Mesodermal cell (in vitro differentiated cells): ENCODE results near the gene FREM1.

Experiments used
- H3K27ac ChIP-seq: 2 replicates; pipeline ENCODE4 v1.7.0; 2013; ENCODE audit warnings: mild to moderate bottlenecking, low read depth, low read length, moderate library complexity; ENCODE audit not compliant: severe bottlenecking
- H3K36me3 ChIP-seq: 2 replicates; pipeline ENCODE4 v1.7.1; 2013; ENCODE audit warnings: mild to moderate bottlenecking, low read length, moderate library complexity; ENCODE audit not compliant: control insufficient read depth, insufficient read depth
- H3K4me1 ChIP-seq: one replicate; pipeline ENCODE4 v1.7.1; 2013; ENCODE audit warnings: mild to moderate bottlenecking, low read length; ENCODE audit not compliant: insufficient read depth, control insufficient read depth, poor library complexity, severe bottlenecking
- H3K4me3 ChIP-seq: 2 replicates; pipeline ENCODE4 v1.7.0; 2013; ENCODE audit warnings: low read length, control low read depth, mild to moderate bottlenecking; ENCODE audit not compliant: insufficient read depth, poor library complexity, severe bottlenecking; ENCODE audit errors: extremely low read depth
- H3K9me3 ChIP-seq: 2 replicates; pipeline ENCODE4 v1.7.1; 2013; ENCODE audit warnings: mild to moderate bottlenecking, low read length, moderate library complexity; ENCODE audit not compliant: control insufficient read depth
- WGBS, 2 experiments: methylation state at CpG; one replicate each; pipeline ENCODE4 v1.1.5; 2013; ENCODE audit warnings: missing lambda C conversion rate in 2 of 2; ENCODE audit not compliant: insufficient coverage in 2 of 2; 5-methylcytosine and 5-hydroxymethylcytosine counted together

The FREM1 gene

GRCh38 chr9:14790628-14791027 is 119.6 kb downstream of the FREM1 start:
- H3K27ac ChIP-seq = no peak overlapping the region
- no peak overlapping the region for H3K4me3 ChIP-seq
- H3K4me1 ChIP-seq = no peaks in the 10 kb centered on the region
- H3K9me3 ChIP-seq = no peaks in the 10 kb centered on the region
- H3K36me3 ChIP-seq = no peaks in the 10 kb centered on the region
- 77 to 80% methylated on average over 4 of the region's 4 CpGs for WGBS, 2 experiments

- no peaks in the 10 kb centered on the region for H3K4me1 ChIP-seq
- no peaks in the 10 kb centered on the region for H3K36me3 ChIP-seq
- no peak overlapping the region for H3K27ac ChIP-seq
- no peaks in the 10 kb centered on the region for H3K9me3 ChIP-seq
- WGBS, 2 experiments = 94 to 100% methylated on average over 2 to 5 of the region's 5 CpGs
- no peak overlapping the region for H3K4me3 ChIP-seq
Observed at GRCh38 chr9:14788846-14789245, 121.4 kb downstream of the FREM1 start.

- Histone ChIP-seq H3K4me3 (no peak overlapping the region), H3K27ac (no peak overlapping the region), H3K36me3 (no peaks in the 10 kb centered on the region), H3K9me3 (no peaks in the 10 kb centered on the region), H3K4me1 (no peaks in the 10 kb centered on the region)
- WGBS, 2 experiments = 90% methylated on average over 3 of the region's 4 CpGs
Observed at GRCh38 chr9:14783358-14783757, 126.9 kb downstream of the FREM1 start.

- H3K36me3 ChIP-seq = no peaks in the 10 kb centered on the region
Observed at GRCh38 chr9:14782286-14783051, 127.8 kb downstream of the FREM1 start.

GRCh38 chr9:14780693-14781092 is 129.5 kb downstream of the FREM1 start:
- H3K36me3 ChIP-seq = no peaks in the 10 kb centered on the region

More at GRCh38 chr9:14782286-14783051, 127.8 kb downstream of the FREM1 start:
- WGBS, 2 experiments = 83 to 87% methylated on average over 3 to 5 of the region's 8 CpGs
- H3K9me3 ChIP-seq = no peaks in the 10 kb centered on the region
- H3K4me3 ChIP-seq = no peak overlapping the region
- H3K27ac ChIP-seq = no peak overlapping the region
- H3K4me1 ChIP-seq = no peaks in the 10 kb centered on the region

GRCh38 chr9:14780251-14780650 is 130.0 kb downstream of the FREM1 start:
- Histone ChIP-seq H3K36me3 (no peaks in the 10 kb centered on the region), H3K4me1 (no peaks in the 10 kb centered on the region), H3K27ac (no peak overlapping the region), H3K4me3 (no peak overlapping the region), H3K9me3 (no peaks in the 10 kb centered on the region)
- WGBS, 2 experiments = 92 to 94% methylated on average over 2 to 5 of the region's 5 CpGs

More at GRCh38 chr9:14780693-14781092, 129.5 kb downstream of the FREM1 start:
- 80% methylated on average over 1 of the region's 4 CpGs; no CpG with 5 or more reads in 1 of the 2 experiments for WGBS, 2 experiments
- no peak overlapping the region for H3K27ac ChIP-seq
- no peaks in the 10 kb centered on the region for H3K9me3 ChIP-seq
- H3K4me3 ChIP-seq = no peak overlapping the region
- no peaks in the 10 kb centered on the region for H3K4me1 ChIP-seq

- WGBS, 2 experiments = 91 to 92% methylated on average over 7 to 10 of the region's 11 CpGs
- Histone ChIP-seq H3K4me3 (no peak overlapping the region), H3K36me3 (no peaks in the 10 kb centered on the region), H3K27ac (no peak overlapping the region), H3K9me3 (no peaks in the 10 kb centered on the region), H3K4me1 (no peaks in the 10 kb centered on the region)
Observed at GRCh38 chr9:14779566-14780022, 130.6 kb downstream of the FREM1 start.

GRCh38 chr9:14778565-14778964 is 131.7 kb downstream of the FREM1 start:
- Histone ChIP-seq H3K4me1 (no peaks in the 10 kb centered on the region), H3K36me3 (no peaks in the 10 kb centered on the region), H3K4me3 (no peak overlapping the region), H3K27ac (no peak overlapping the region), H3K9me3 (no peaks in the 10 kb centered on the region)
- WGBS, 2 experiments = 100% methylated on average over 3 of the region's 6 CpGs; no CpG with 5 or more reads in 1 of the 2 experiments

GRCh38 chr9:14775917-14776316 is 134.3 kb downstream of the FREM1 start:
- Histone ChIP-seq H3K4me3 (no peak overlapping the region), H3K9me3 (no peaks in the 10 kb centered on the region), H3K36me3 (no peaks in the 10 kb centered on the region), H3K4me1 (no peaks in the 10 kb centered on the region), H3K27ac (no peak overlapping the region)
- WGBS, 2 experiments = 96% methylated on average over 6 of the region's 7 CpGs; no CpG with 5 or more reads in 1 of the 2 experiments

GRCh38 chr9:14770592-14770991 is 139.6 kb downstream of the FREM1 start:
- Histone ChIP-seq H3K27ac (no peak overlapping the region), H3K36me3 (no peaks in the 10 kb centered on the region), H3K4me1 (no peaks in the 10 kb centered on the region), H3K9me3 (no peaks in the 10 kb centered on the region), H3K4me3 (no peak overlapping the region)
- 94% methylated on average over 7 of the region's 7 CpGs for WGBS, 2 experiments

GRCh38 chr9:14769230-14769571 is 141.0 kb downstream of the FREM1 start:
- no peak overlapping the region for H3K4me3 ChIP-seq
- no peaks in the 10 kb centered on the region for H3K36me3 ChIP-seq
- H3K27ac ChIP-seq = no peak overlapping the region
- WGBS, 2 experiments = 20 to 43% methylated on average over 1 of the region's 3 CpGs
- no peaks in the 10 kb centered on the region for H3K4me1 ChIP-seq
- H3K9me3 ChIP-seq = no peaks in the 10 kb centered on the region
